Hematopoietic multipotent progenitor cell (in vitro differentiated cells): ENCODE results near the gene AUTS2. TPM values are rescaled to one million over a fixed set of nuclear protein-coding genes. Genes with fewer than 3 reads are reported as not detected.
A peak's percentile ranks its signal among the peaks of the same experiment; 100 is the strongest.

ENCODE experiments used
- DNase-seq, 3 donors: peaks; one replicate each; pipeline ENCODE4 v3.0.0-alpha.2; 2011 to 2015; ENCODE audit warnings: low read depth in 2 of 3, low spot score in 2 of 3
- total RNA-seq: library from RNA; depleted of rRNA; stranded (reverse); fragments of >200 nt; gene quantifications from one replicate; pipeline ENCODE4 v1.2.3, GENCODE V29; 2012

The AUTS2 gene
- total RNA-seq, 1 donor = 14.8 TPM

- no peak for DNase-seq
Measured at GRCh38 chr7:70313271-70313670, 715.0 kb downstream of the AUTS2 start.

DNA sequence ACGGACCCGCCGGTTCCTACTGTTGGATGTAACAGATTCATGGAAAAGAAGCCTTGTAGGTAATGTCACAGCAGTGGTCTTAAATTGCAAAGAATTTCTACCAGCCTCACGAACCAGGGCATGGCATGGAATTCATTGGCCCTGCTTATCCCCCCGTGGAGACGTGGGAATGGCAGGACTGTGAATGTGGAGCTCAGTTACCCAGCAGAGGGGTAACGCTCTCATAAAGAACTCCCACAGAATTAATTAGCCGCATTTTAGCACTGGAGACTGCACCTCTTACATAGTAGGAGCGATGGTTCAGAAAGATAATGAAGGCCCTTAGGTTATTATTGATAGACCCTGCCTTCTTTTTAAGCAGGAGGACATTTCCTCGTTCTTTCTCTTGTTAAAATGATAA, 715.4 kb downstream of the AUTS2 start:
- no peak for DNase-seq

DNA sequence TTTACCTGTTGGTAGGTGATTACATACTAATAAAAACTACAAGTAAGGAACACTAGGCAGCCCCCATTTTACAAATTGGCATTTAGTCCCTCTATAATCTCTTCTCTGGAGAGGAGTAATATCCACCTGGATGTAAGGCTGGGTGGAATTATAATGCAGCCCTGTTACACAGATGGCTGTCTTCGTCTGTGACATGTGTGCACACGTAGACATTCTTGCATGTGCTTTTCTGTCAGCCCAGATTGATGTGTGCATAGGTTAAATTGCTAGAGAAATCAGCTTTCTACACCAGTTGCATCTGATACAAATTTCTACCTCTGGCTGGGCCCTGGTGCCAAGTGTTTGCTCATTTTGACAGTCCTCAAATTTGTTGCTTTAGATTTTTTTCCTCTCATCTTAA, 715.9 kb downstream of the AUTS2 start:
- no peak for DNase-seq

- no peak for DNase-seq
Measured at GRCh38 chr7:70316745-70317144, 718.5 kb downstream of the AUTS2 start.

- no peak for DNase-seq
Measured at GRCh38 chr7:70317356-70317755, 719.1 kb downstream of the AUTS2 start.

- no peak for DNase-seq
Measured at GRCh38 chr7:70318511-70318910, 720.2 kb downstream of the AUTS2 start.

DNA sequence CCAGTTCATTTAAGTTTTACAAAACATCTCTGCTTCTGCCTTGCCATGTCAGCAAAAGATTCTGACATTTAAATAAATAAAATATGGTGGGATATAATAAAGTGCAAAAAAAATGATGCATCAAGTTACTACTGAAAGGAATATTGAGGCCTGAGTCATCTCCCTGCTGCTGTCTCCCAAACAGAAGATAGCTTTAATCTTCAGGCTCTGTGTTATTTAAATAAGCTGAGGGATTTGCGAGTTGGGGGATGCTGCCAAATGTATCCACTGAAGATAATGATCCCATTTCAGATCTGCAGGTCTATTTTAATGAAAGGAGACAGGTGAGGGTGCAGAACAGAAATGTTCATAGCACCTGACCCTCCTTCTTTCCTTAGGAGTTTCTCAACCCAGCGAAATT, 720.8 kb downstream of the AUTS2 start:
- no peak for DNase-seq

DNA sequence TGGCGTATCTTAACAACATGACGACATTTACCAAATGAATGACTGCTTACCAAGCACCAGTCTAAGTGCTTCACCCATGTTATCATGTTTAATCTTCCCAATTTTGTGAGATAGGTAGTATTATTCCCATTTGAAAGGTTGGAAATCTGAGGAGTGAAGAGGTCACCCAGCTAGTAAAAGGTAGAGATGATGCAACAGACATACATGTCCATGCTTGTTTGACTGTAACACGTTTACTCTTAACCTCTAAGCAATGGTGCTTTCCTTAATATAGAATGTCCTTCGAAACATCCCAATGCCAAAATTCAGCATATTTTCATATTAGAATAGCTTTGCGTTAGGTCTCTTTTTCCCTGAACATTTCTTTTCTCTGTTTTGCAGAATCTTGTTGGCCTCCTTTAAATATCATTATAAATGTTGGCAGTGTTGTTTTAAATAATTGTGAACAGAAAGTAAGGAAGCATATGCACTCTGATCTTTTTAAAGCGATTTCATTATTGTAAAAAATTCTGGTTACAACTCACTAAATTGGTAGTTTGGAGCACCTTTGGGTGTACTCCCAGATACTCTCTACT, 722.8 kb downstream of the AUTS2 start:
- DNase-seq = no peak

- no peak for DNase-seq
Measured at GRCh38 chr7:70322856-70323255, 724.6 kb downstream of the AUTS2 start.

DNA sequence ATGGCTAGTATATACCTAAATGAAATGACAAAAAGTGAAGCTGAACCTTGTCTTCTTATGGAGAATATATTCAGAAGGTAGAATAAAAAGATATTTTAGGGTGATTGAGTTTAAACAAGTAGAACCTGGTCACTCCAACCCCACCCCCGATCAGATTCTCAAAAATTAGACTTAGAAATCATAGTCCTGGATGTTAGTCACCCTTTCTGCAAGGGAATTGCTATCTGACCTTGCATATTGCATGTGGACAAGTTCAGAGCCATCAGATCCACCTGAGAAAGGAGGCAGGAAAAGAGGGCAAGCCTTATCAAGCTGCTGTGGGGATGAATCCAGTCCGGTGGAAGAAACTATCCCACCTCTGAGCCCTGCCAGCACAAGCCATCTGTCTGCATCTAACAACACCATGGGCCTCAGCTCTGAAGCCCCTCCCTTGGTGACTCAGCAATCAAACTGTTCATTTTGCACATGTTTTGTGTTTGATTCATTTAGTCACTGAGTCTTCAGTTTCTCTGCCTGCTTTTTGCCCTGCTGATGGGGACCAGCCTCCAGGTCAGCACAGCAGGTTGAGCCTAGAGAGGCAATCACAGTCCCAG, 727.3 kb downstream of the AUTS2 start:
- DNase-seq = peak in 2 of 3 donors; percentile 24 to 60

- no peak for DNase-seq
Measured at GRCh38 chr7:70334295-70334694, 736.0 kb downstream of the AUTS2 start.

DNA sequence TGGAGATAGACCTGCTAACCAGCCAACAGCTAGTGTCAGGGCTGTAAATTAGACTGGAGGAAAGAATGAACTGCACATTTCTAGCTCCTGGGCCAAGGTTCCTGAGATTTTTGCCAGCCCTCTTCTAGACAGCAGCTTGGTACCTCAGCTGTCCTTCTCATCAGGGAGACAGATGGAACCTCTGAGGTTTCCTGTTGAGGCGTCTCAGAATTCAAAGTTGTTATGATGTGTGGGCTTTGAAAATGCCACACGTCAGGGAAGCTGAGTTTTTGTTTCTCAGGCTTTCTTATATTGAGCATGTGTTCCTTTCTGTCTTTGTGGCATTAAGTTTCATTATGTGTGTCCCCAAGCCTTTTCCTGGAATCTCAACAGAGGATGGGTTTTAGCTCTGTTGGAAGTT, 736.6 kb downstream of the AUTS2 start:
- no peak for DNase-seq

DNA sequence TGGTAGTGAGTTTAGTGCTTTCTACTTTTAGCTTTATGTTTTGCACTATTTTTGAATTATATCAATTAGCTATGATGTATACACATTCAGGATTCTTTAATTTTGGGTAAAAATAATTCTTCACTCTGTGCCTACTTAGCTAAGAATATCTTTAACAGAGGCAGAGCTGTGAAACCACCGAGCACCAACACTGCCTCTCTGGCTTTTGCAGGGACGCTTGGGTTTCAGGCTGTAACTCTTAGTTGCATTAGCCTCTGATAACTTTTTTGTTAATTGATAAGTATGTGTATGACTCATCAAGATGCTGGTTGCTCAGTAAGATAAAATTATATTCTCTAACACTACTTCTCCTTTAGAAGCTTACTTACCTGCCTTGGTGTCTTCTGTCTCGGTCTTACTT, 738.3 kb downstream of the AUTS2 start:
- DNase-seq = no peak

GRCh38 chr7:70338015-70338414, 739.7 kb downstream of the AUTS2 start:
- DNase-seq = no peak

GRCh38 chr7:70340236-70340635, 742.0 kb downstream of the AUTS2 start:
- no peak for DNase-seq

DNA sequence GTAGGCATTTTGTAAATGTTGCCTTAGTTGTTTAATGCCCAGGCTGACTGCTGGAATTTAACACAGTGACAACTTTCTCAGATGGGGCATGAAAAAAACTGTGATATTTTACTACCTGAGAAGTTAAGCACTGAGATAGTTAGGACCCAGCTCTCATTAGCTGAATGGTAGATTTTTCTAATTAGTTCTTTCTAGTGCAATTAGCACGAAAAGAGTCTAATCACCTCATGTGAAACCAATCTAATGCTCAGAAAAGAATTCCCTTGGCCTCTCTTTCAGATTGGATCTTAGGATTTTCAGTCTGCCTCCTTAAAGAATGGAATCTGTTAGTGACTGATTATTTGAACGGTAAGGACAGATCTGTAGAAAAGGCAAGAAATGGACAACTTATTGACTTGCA, 743.2 kb downstream of the AUTS2 start:
- DNase-seq = no peak

- no peak for DNase-seq
Measured at GRCh38 chr7:70343519-70343918, 745.2 kb downstream of the AUTS2 start.

DNA sequence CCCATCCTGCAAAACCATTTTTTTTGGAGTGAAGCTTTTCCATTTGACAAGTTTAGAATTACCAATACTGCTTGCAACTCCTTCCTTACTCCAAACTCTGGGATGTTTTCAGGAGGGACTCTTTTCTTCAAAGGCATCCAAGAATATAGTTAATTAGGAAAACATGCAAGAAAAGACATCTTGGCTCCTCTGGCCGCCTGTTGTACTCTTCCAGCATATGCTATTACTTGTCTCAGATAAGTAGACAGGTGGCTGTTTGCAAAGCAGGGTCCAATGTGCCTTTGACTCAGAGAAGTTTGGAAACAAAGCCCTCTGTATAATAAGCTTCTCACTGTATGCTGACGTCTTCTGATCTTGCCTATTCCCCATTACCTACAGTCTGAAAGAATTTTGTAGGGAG, 746.5 kb downstream of the AUTS2 start:
- DNase-seq = no peak

DNA sequence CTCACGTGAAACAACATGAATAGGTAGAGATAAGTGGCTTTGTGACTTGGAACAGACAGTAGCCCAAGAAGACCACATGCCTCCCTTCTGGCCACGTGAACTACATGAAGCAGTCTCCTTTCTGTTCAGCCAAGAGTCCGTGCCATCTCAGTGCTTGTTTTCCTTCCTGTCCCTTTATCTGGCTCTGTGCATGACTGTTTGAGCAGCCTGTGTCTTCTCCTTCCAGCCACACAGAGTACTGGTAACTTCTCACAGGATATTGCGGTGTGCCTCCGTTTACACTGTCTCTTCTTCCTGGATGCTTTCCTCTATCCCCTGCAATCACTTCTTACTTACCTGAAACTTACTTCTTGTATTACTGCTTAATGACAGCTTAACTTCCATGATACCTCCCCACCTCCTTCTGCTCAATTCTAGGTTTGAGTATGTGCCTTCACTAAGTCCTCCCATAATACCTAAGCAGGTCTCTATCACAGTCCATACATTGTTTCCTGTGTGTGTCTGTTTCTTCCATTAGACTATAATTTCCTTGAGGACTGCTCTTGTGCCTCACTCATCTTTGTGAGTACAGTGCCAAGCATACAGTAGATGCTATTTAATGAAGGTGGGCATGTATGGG, 748.7 kb downstream of the AUTS2 start:
- no peak for DNase-seq

DNA sequence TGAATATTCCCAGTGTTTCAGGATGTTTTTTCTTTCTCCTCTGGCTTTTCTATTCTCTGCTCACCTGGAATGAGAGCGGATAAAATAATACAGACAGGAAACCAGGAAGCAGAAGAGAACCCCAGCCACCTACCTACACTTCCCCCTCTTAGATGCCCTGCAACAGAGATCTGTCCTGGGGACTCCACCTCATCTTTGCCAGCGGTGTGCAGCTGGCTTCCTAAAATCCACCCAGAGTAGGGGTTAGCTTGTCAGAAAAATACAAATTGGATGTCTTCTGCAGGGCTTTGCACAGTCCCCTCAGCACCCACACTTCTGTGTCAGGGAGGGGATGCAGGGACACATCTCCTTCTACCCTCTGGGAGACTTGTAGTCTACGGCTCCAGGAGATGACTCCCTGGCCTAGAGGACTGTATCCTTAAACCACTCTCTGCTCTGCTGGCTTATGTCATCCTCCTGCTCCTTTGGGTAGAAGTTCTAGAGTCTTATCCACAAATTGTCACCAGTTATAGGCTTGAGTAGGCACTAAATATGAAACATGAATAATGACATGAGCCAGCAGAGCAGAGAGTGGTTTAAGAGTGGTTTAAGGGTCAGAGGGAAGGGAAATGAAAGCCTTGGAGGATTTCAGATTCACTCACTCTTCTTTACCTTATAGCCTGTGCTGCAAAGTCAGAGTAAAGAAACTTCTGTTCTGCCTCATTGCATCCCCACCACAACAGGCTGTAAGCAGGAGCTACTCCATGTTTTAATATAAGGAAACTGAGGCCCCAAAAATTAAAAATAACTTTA, 749.4 kb downstream of the AUTS2 start:
- DNase-seq = no peak

- DNase-seq = no peak
Measured at GRCh38 chr7:70349031-70349430, 750.8 kb downstream of the AUTS2 start.

GRCh38 chr7:70349819-70350218, 751.5 kb downstream of the AUTS2 start:
- no peak for DNase-seq
